Liver (tissue), 9 donors: Measurements from ENCODE around the gene GPR171. TPM values are rescaled to one million over a fixed set of nuclear protein-coding genes. Genes with fewer than 3 reads are reported as not detected.

Experiments
- DNase-seq: peaks from one replicate; pipeline ENCODE4 v3.0.0-alpha.2; 2017; ENCODE audit warnings: low spot score
- H3K27ac ChIP-seq, 2 donors: one replicate each; pipeline ENCODE4 v1.7.0; 2013; ENCODE audit warnings: inconsistent platforms in 2 of 2, low read length in 2 of 2, control low read depth in 1 of 2, low read depth in 1 of 2, mild to moderate bottlenecking in 1 of 2
- H3K27me3 ChIP-seq, 4 donors: one replicate each; pipeline versions ENCODE4 v1.6.1 to v1.7.0; 2013; ENCODE audit warnings: low read length in 3 of 4, inconsistent platforms in 1 of 4, mild to moderate bottlenecking in 1 of 4, moderate library complexity in 1 of 4; ENCODE audit not compliant: control insufficient read depth in 4 of 4, insufficient read depth in 4 of 4
- H3K36me3 ChIP-seq, 4 donors: one replicate each; pipeline versions ENCODE4 v1.6.1 to v1.7.0; 2013; ENCODE audit warnings: low read length in 3 of 4, mild to moderate bottlenecking in 3 of 4, low read depth in 1 of 4, moderate library complexity in 1 of 4; ENCODE audit not compliant: control insufficient read depth in 4 of 4, insufficient read depth in 3 of 4
- H3K4me1 ChIP-seq, 4 donors: one replicate each; pipeline versions ENCODE4 v1.6.1 to v1.7.0; 2013; ENCODE audit warnings: low read length in 3 of 4, mild to moderate bottlenecking in 3 of 4, moderate library complexity in 1 of 4; ENCODE audit not compliant: control insufficient read depth in 4 of 4, insufficient read depth in 4 of 4
- H3K4me3 ChIP-seq, 3 donors: one replicate each; pipeline versions ENCODE4 v1.6.1 to v1.7.0; 2013; ENCODE audit warnings: low read length in 3 of 3, control low read depth in 1 of 3, low read depth in 1 of 3, mild to moderate bottlenecking in 1 of 3
- H3K9ac ChIP-seq, 2 donors: one replicate each; pipeline ENCODE4 v1.7.0; 2013; ENCODE audit warnings: low read length in 2 of 2, mild to moderate bottlenecking in 2 of 2, moderate library complexity in 2 of 2, control low read depth in 1 of 2, low read depth in 1 of 2
- H3K9me3 ChIP-seq, 4 donors: one replicate each; pipeline versions ENCODE4 v1.6.1 to v1.7.0; 2013; ENCODE audit warnings: low read length in 3 of 4; ENCODE audit not compliant: control insufficient read depth in 4 of 4
- ATF3 ChIP-seq: IDR thresholded peaks from 2 replicates; pipeline ENCODE4 v1.6.1; 2016; ENCODE audit warnings: antibody characterized with exemption
- EGR1 ChIP-seq, 2 donors: IDR thresholded peaks; 2 replicates each; pipeline ENCODE4 v1.6.1; 2016 to 2018; ENCODE audit warnings: antibody characterized with exemption in 2 of 2, low read depth in 2 of 2
- FOXA1 ChIP-seq: IDR thresholded peaks from 2 replicates; pipeline ENCODE4 v1.6.1; 2016; ENCODE audit warnings: antibody characterized with exemption
- FOXA2 ChIP-seq: IDR thresholded peaks from 2 replicates; pipeline ENCODE4 v1.6.1; 2016; ENCODE audit warnings: antibody characterized with exemption
- GABPA ChIP-seq, 2 donors: IDR thresholded peaks in 1 of 2; conservative IDR thresholded peaks in 1 of 2; 2 replicates each; pipeline ENCODE4 v1.6.1; 2016; ENCODE audit warnings: antibody characterized with exemption in 2 of 2, mild to moderate bottlenecking in 1 of 2, moderate library complexity in 1 of 2
- HNF4A ChIP-seq, 2 donors: conservative IDR thresholded peaks; 2 replicates each; pipeline ENCODE4 v1.6.1; 2016; ENCODE audit warnings: antibody characterized with exemption in 2 of 2, mild to moderate bottlenecking in 2 of 2
- HNF4G ChIP-seq: IDR thresholded peaks from 2 replicates; pipeline ENCODE4 v1.6.1; 2016; ENCODE audit warnings: antibody characterized with exemption
- NR2F2 ChIP-seq: IDR thresholded peaks from 2 replicates; pipeline ENCODE4 v1.6.1; 2016; ENCODE audit warnings: antibody characterized with exemption
- SP1 ChIP-seq: IDR thresholded peaks from 2 replicates; pipeline ENCODE4 v1.6.1; 2018; ENCODE audit warnings: antibody characterized with exemption, mild to moderate bottlenecking
- YY1 ChIP-seq: IDR thresholded peaks from 2 replicates; pipeline ENCODE4 v1.6.1; 2016; ENCODE audit warnings: antibody characterized with exemption, mild to moderate bottlenecking
- ZBTB33 ChIP-seq: IDR thresholded peaks from 2 replicates; pipeline ENCODE4 v1.6.1; 2016; ENCODE audit warnings: antibody characterized with exemption
- WGBS: extraction: QIAGEN DNeasy Blood & Tissue Kit; methylation state at CpG from one replicate; pipeline ENCODE4 v1.1.7; 2013; 5-methylcytosine and 5-hydroxymethylcytosine counted together
- polyA plus RNA-seq, 2 donors: library from polyadenylated mRNA; stranded (reverse) in 1 of 2; unstranded in 1 of 2; fragments of 200-250 nt in 1 of 2; fragments of >200 nt in 1 of 2; fragmentation: Nextera tagmentation in 1 of 2; extraction: Ambion mirVana in 1 of 2; gene quantifications; one replicate each; pipeline versions ENCODE4 v1.2.1 to v1.2.3, GENCODE V29; 2013 to 2015
- total RNA-seq, 2 donors: library from RNA; depleted of rRNA; stranded (reverse); fragments of >200 nt; gene quantifications; one replicate each; pipeline ENCODE4 v1.2.3, GENCODE V29; 2014
- TF ChIP-seq, protein P1 (sequence below): IDR thresholded peaks from 2 replicates; pipeline ENCODE4 v1.6.1; 2016; ENCODE audit warnings: antibody characterized with exemption
- TF ChIP-seq, protein P2 (sequence below): IDR thresholded peaks from 2 replicates; pipeline ENCODE4 v1.6.1; 2016; ENCODE audit warnings: antibody characterized with exemption, mild to moderate bottlenecking
- TF ChIP-seq, protein P3 (sequence below): fragments of 150-350 bp; IDR thresholded peaks from 2 replicates; pipeline ENCODE4 v1.5.1; 2017; ENCODE audit warnings: improper control_type of control experiment, low read depth, low read length; ENCODE audit not compliant: missing input control
- donor health status: healthy.
- donor health status: healthy.
- donor health status: healthy.
- donor health status: healthy.
- donor health status: healthy.

GPR171 gene
- total and polyA plus RNA-seq, 4 donors = 0.19 to 0.56 (median 0.28) TPM

DNA sequence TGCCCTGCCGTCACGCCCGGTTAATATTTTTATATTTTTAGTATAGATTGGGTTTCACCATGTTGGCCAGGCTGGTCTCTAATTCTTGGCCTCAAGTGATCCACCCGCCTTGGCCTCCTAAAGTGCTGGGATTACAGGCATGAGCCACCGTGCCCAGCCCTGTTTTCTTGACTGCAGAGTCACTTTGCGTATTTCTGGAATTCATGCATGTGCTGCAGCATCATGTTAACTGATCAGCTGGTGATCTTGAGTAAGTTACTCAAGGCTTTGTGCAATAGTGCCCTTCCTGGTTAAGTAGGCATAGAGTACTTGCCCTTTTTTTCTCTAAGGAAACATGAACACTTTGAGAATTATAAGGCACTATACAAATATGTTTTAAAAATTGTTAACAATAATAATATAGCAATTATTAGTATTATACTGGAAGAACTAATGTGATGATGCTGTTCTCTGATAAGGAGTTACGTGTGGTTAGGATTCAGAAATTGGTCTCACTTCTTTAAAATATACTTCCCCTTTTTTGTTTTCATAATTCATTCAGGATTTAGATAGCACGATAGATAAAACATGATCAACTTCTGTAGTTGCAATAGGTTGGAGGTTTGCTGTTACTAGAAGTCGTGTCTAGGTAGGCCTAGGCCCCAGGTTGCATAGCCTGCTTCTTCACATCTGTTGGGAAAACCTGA lies 33.6 kb downstream of the GPR171 start:
- no peaks in the 10 kb centered on the region for H3K9me3 ChIP-seq
- H3K27ac ChIP-seq = no peak overlapping the region
- H3K9ac ChIP-seq = no peak overlapping the region
- no peaks in the 10 kb centered on the region for H3K27me3 ChIP-seq
- H3K36me3 ChIP-seq = no peaks in the 10 kb centered on the region
- no peak for DNase-seq
- TF ChIP-seq, protein P1, sequence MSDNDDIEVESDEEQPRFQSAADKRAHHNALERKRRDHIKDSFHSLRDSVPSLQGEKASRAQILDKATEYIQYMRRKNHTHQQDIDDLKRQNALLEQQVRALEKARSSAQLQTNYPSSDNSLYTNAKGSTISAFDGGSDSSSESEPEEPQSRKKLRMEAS = no peak
- TF ChIP-seq, protein P2, sequence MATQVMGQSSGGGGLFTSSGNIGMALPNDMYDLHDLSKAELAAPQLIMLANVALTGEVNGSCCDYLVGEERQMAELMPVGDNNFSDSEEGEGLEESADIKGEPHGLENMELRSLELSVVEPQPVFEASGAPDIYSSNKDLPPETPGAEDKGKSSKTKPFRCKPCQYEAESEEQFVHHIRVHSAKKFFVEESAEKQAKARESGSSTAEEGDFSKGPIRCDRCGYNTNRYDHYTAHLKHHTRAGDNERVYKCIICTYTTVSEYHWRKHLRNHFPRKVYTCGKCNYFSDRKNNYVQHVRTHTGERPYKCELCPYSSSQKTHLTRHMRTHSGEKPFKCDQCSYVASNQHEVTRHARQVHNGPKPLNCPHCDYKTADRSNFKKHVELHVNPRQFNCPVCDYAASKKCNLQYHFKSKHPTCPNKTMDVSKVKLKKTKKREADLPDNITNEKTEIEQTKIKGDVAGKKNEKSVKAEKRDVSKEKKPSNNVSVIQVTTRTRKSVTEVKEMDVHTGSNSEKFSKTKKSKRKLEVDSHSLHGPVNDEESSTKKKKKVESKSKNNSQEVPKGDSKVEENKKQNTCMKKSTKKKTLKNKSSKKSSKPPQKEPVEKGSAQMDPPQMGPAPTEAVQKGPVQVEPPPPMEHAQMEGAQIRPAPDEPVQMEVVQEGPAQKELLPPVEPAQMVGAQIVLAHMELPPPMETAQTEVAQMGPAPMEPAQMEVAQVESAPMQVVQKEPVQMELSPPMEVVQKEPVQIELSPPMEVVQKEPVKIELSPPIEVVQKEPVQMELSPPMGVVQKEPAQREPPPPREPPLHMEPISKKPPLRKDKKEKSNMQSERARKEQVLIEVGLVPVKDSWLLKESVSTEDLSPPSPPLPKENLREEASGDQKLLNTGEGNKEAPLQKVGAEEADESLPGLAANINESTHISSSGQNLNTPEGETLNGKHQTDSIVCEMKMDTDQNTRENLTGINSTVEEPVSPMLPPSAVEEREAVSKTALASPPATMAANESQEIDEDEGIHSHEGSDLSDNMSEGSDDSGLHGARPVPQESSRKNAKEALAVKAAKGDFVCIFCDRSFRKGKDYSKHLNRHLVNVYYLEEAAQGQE = no peak
- TF ChIP-seq, protein P3, sequence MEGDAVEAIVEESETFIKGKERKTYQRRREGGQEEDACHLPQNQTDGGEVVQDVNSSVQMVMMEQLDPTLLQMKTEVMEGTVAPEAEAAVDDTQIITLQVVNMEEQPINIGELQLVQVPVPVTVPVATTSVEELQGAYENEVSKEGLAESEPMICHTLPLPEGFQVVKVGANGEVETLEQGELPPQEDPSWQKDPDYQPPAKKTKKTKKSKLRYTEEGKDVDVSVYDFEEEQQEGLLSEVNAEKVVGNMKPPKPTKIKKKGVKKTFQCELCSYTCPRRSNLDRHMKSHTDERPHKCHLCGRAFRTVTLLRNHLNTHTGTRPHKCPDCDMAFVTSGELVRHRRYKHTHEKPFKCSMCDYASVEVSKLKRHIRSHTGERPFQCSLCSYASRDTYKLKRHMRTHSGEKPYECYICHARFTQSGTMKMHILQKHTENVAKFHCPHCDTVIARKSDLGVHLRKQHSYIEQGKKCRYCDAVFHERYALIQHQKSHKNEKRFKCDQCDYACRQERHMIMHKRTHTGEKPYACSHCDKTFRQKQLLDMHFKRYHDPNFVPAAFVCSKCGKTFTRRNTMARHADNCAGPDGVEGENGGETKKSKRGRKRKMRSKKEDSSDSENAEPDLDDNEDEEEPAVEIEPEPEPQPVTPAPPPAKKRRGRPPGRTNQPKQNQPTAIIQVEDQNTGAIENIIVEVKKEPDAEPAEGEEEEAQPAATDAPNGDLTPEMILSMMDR = no peak
- TF ChIP-seq HNF4A (conservative IDR thresholded peaks at IDR 0.05) = no peak
- TF ChIP-seq ATF3 = no peak
- no peak for TF ChIP-seq EGR1 (IDR thresholded peaks at IDR 0.05; ENCODE audit: low read depth in 2 of 2)
- TF ChIP-seq ZBTB33 = no peak
- H3K4me3 ChIP-seq = no peak overlapping the region
- WGBS = 85% methylated on average over 9 of the region's 9 CpGs
- H3K4me1 ChIP-seq = no peaks in the 10 kb centered on the region

GRCh38 chr3:151168269-151169094 lies 34.5 kb downstream of the GPR171 start:
- H3K27ac ChIP-seq = no peak overlapping the region
- 17% methylated on average over 7 of the region's 7 CpGs for WGBS
- H3K4me3 ChIP-seq = no peak overlapping the region
- peak; percentile 77 for DNase-seq
- no peaks in the 10 kb centered on the region for H3K4me1 ChIP-seq
- H3K36me3 ChIP-seq = no peaks in the 10 kb centered on the region
- no peak overlapping the region for H3K9ac ChIP-seq
- H3K27me3 ChIP-seq = no peaks in the 10 kb centered on the region
- no peaks in the 10 kb centered on the region for H3K9me3 ChIP-seq
- no peak for TF ChIP-seq FOXA2
- no peak for TF ChIP-seq NR2F2
- no peak for TF ChIP-seq SP1
- no peak for TF ChIP-seq HNF4G
- TF ChIP-seq, protein P2 = no peak
- TF ChIP-seq HNF4A (conservative IDR thresholded peaks at IDR 0.05) = peak in 1 of 2 donors; percentile 29
- TF ChIP-seq, protein P1 = no peak
- no peak for TF ChIP-seq YY1
- TF ChIP-seq GABPA (IDR thresholded peaks at IDR 0.05 in 1 of 2, conservative IDR thresholded peaks at IDR 0.05 in 1 of 2) = no peak
- no peak for TF ChIP-seq EGR1 (IDR thresholded peaks at IDR 0.05; ENCODE audit: low read depth in 2 of 2)
- TF ChIP-seq, protein P3 = peak; percentile 87
- no peak for TF ChIP-seq FOXA1
